Neural progenitor cell (in vitro differentiated cells): ENCODE measurements around the gene HIC1. TPM values are rescaled to one million over a fixed set of nuclear protein-coding genes. Genes with fewer than 3 reads are reported as not detected.
A peak's percentile ranks its signal among the peaks of the same experiment; 100 is the strongest.

Experiments used
- DNase-seq: peaks from one replicate; pipeline ENCODE4 v3.0.0-alpha.2; 2016; ENCODE audit warnings: low spot score
- H2AFZ ChIP-seq: fragments of 200-600 bp; sonication (generic); replicated peaks from 2 replicates; pipeline ENCODE4 v1.6.1; 2016; ENCODE audit warnings: antibody characterized with exemption
- H3F3A ChIP-seq: fragments of 200-600 bp; sonication (generic); 2 replicates; pipeline ENCODE4 v1.6.1; 2016; ENCODE audit warnings: antibody characterized with exemption, low read depth
- H3K27ac ChIP-seq: fragments of 200-600 bp; sonication (generic); 2 replicates; pipeline ENCODE4 v1.5.1; 2016; ENCODE audit warnings: mild to moderate bottlenecking
- H3K27me3 ChIP-seq: fragments of 200-600 bp; sonication (generic); 2 replicates; pipeline ENCODE4 v1.6.1; 2016; ENCODE audit warnings: mild to moderate bottlenecking, moderate library complexity
- H3K36me3 ChIP-seq: fragments of 200-600 bp; sonication (generic); 2 replicates; pipeline ENCODE4 v1.5.1; 2016
- H3K4me1 ChIP-seq: fragments of 200-600 bp; sonication (generic); 2 replicates; pipeline ENCODE4 v1.6.1; 2016; ENCODE audit warnings: mixed run types
- H3K4me2 ChIP-seq: fragments of 200-600 bp; sonication (generic); 2 replicates; pipeline ENCODE4 v1.6.1; 2016
- H3K4me3 ChIP-seq: fragments of 200-600 bp; sonication (generic); 2 replicates; pipeline ENCODE4 v1.5.1; 2016
- H3K79me2 ChIP-seq: fragments of 200-600 bp; sonication (generic); 2 replicates; pipeline ENCODE4 v1.6.1; 2016; ENCODE audit warnings: low read depth
- H3K9ac ChIP-seq: fragments of 200-600 bp; sonication (generic); 2 replicates; pipeline ENCODE4 v1.6.1; 2016
- H3K9me3 ChIP-seq: fragments of 200-600 bp; sonication (generic); 2 replicates; pipeline ENCODE4 v1.5.1; 2016; ENCODE audit warnings: low read depth
- H4K20me1 ChIP-seq: fragments of 200-600 bp; sonication (generic); 2 replicates; pipeline ENCODE4 v1.6.1; 2016; ENCODE audit warnings: low read depth
- H3K27ac Mint-ChIP-seq: 3 replicates; pipeline ENCODE4 v1.8.0; 2021; ENCODE audit warnings: mixed read lengths
- H3K27me3 Mint-ChIP-seq: 2 replicates; pipeline ENCODE4 v1.8.0; 2022; ENCODE audit warnings: low read depth, mild to moderate bottlenecking, inconsistent platforms, moderate library complexity, mixed read lengths; ENCODE audit not compliant: insufficient read depth
- H3K36me3 Mint-ChIP-seq: 3 replicates; pipeline ENCODE4 v1.8.0; 2021; ENCODE audit warnings: mixed read lengths
- H3K4me1 Mint-ChIP-seq: 3 replicates; pipeline ENCODE4 v1.8.0; 2021; ENCODE audit warnings: mixed read lengths
- H3K4me3 Mint-ChIP-seq: 3 replicates; pipeline ENCODE4 v1.8.0; 2021; ENCODE audit warnings: mild to moderate bottlenecking, moderate library complexity, mixed read lengths
- H3K9me3 Mint-ChIP-seq: 3 replicates; pipeline ENCODE4 v1.8.0; 2020; ENCODE audit warnings: mixed read lengths
- CTCF ChIP-seq: fragments of 200-600 bp; sonication (generic); IDR thresholded peaks from 2 replicates; pipeline ENCODE4 v1.5.1; 2017; ENCODE audit warnings: antibody characterized with exemption, mild to moderate bottlenecking
- EZH2 ChIP-seq: fragments of 200-600 bp; sonication (generic); IDR thresholded peaks from 2 replicates; pipeline ENCODE4 v1.6.1; 2017; ENCODE audit warnings: antibody characterized with exemption, mild to moderate bottlenecking, moderate library complexity
- EZH2phosphoT487 ChIP-seq: fragments of 200-600 bp; sonication (generic); IDR thresholded peaks from 2 replicates; pipeline ENCODE4 v1.6.1; 2017; ENCODE audit warnings: antibody characterized with exemption
- total RNA-seq: library from RNA; depleted of rRNA; stranded (reverse); fragments of >200 nt; gene quantifications from 2 replicates; pipeline ENCODE4 v1.2.3, GENCODE V29; 2015; ENCODE audit warnings: low replicate concordance

HIC1 gene
- total RNA-seq, 1 donor from 2014 or later, result not detected

- DNase-seq, result peak; percentile 31
- no peaks in the 10 kb centered on the region for H3K9me3 Mint-ChIP-seq
These were observed 20.6 kb downstream of the HIC1 start for GRCh38 chr17:2075336-2076086.

GRCh38 chr17:2076087-2076984 lies 21.4 kb downstream of the HIC1 start:
- H3K9me3 ChIP-seq, result no peaks in the 10 kb centered on the region
- Mint-ChIP-seq H3K27ac (no peak overlapping the region), H3K4me1 (peaks cover 10% of the 10 kb centered on the region), H3K9me3 (no peaks in the 10 kb centered on the region), H3K36me3 (peaks cover 28% of the 10 kb centered on the region), H3K4me3 (no peak overlapping the region), H3K27me3 (peaks cover 3% of the 10 kb centered on the region)
- no peak overlapping the region for H3K9ac ChIP-seq
- no peaks in the 10 kb centered on the region for H3K36me3 ChIP-seq
- DNase-seq, result no peak
- H2AFZ ChIP-seq, result no peak overlapping the region
- H3F3A ChIP-seq, result peaks cover 8% of the 10 kb centered on the region
- H3K79me2 ChIP-seq, result no peaks in the 10 kb centered on the region
- H3K4me1 ChIP-seq, result peaks cover 11% of the 10 kb centered on the region
- no peak overlapping the region for H3K4me2 ChIP-seq
- H3K4me3 ChIP-seq, result no peak overlapping the region
- no peak overlapping the region for H3K27ac ChIP-seq
- peaks cover 18% of the 10 kb centered on the region for H4K20me1 ChIP-seq
- no peaks in the 10 kb centered on the region for H3K27me3 ChIP-seq
- TF ChIP-seq EZH2phosphoT487 (no peak), EZH2 (no peak), CTCF (no peak)

More at GRCh38 chr17:2075336-2076086, 20.6 kb downstream of the HIC1 start:
- Mint-ChIP-seq H3K36me3 (peaks cover 23% of the 10 kb centered on the region), H3K27ac (no peak overlapping the region), H3K4me3 (no peak overlapping the region), H3K27me3 (peaks cover 3% of the 10 kb centered on the region), H3K4me1 (peaks cover 14% of the 10 kb centered on the region)
- Histone ChIP-seq H3K4me1 (peaks cover 11% of the 10 kb centered on the region), H2AFZ (no peak overlapping the region), H3K4me3 (no peak overlapping the region), H3K27me3 (no peaks in the 10 kb centered on the region), H3K79me2 (no peaks in the 10 kb centered on the region), H3K9ac (no peak overlapping the region), H3K9me3 (no peaks in the 10 kb centered on the region), H3K36me3 (no peaks in the 10 kb centered on the region), H3F3A (peaks cover 8% of the 10 kb centered on the region), H3K4me2 (no peak overlapping the region), H3K27ac (no peak overlapping the region), H4K20me1 (peaks cover 22% of the 10 kb centered on the region)
- TF ChIP-seq CTCF (no peak), EZH2 (no peak), EZH2phosphoT487 (no peak)

DNA sequence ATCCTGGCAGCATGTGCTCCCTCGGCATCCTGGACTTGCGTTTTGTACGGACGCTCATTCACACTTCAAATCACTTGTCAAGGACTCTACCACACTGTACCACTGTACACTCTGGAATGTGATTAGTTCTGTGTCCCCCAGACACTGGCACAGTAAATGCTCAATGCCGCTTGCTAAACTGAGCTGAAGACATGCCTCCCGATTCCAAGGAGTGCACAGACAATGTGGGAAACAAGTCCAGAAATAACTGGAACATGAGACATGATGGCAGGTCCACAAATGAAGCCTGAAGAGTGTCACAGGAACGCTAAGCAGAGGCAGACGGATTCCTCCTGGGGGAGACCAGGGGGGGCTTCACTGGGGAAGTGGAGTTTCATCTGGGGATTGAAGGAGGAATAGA lies 22.1 kb downstream of the HIC1 start:
- Histone ChIP-seq H3K9me3 (no peaks in the 10 kb centered on the region), H3K27me3 (no peaks in the 10 kb centered on the region), H3K4me1 (peaks cover 11% of the 10 kb centered on the region), H3K9ac (no peak overlapping the region), H2AFZ (no peak overlapping the region), H3K27ac (no peak overlapping the region), H3K79me2 (no peaks in the 10 kb centered on the region), H4K20me1 (peaks cover 18% of the 10 kb centered on the region), H3K36me3 (no peaks in the 10 kb centered on the region), H3F3A (peaks cover 8% of the 10 kb centered on the region), H3K4me3 (no peak overlapping the region), H3K4me2 (no peak overlapping the region)
- TF ChIP-seq EZH2, result no peak
- no peak for TF ChIP-seq EZH2phosphoT487
- no peak for TF ChIP-seq CTCF
- Mint-ChIP-seq H3K9me3 (no peaks in the 10 kb centered on the region), H3K4me1 (peaks cover 10% of the 10 kb centered on the region), H3K36me3 (peaks cover 30% of the 10 kb centered on the region), H3K4me3 (no peak overlapping the region), H3K27ac (no peak overlapping the region), H3K27me3 (peaks cover 3% of the 10 kb centered on the region)
- DNase-seq, result no peak
